ENCODE results near the gene CTAG1A. TPM values are rescaled to one million over a fixed set of nuclear protein-coding genes. Genes with fewer than 3 reads are reported as not detected.

The CTAG1A gene
- total RNA-seq, 1 experiment from 2014 or later = not detected

GRCh38 chrX:154597221-154597620 is 12.3 kb downstream of the CTAG1A start:
- no peak overlapping the region for H2BK15ac ChIP-seq (ENCODE audit: low read depth, low read length)
- no peak overlapping the region for H2BK20ac ChIP-seq (ENCODE audit: low read depth, low read length, poor library complexity, severe bottlenecking)
- Mint-ChIP-seq H3K9me3 (peaks cover 84 to 88% of the 10 kb centered on the region in 2 experiments), H3K27me3 (ENCODE audit: low read depth) (peaks cover 5% of the 10 kb centered on the region), H3K4me1 (peaks cover 14 to 22% of the 10 kb centered on the region in 2 experiments), H3K4me3 (no peak overlapping the region), H3K36me3 (ENCODE audit: insufficient read depth in 1 of 3, low read depth in 3 of 3) (peaks cover 21 to 23% (median 21%) of the 10 kb centered on the region in 3 experiments), H3K27ac (peak overlapping the region in 2 of 3 experiments; percentile 52 to 54; a peak in 1 of 7 replicates)
- H3K27ac ChIP-seq (ENCODE audit: insufficient read length, low read depth, low read length) = no peak overlapping the region
- H3K4me2 ChIP-seq (ENCODE audit: insufficient read depth, insufficient read length, low read length) = no peak overlapping the region
- peaks cover 70% of the 10 kb centered on the region for H3K9me3 ChIP-seq (ENCODE audit: control insufficient read depth, low read depth, low read length)
- no peaks in the 10 kb centered on the region for H3K27me3 ChIP-seq (ENCODE audit: insufficient read depth, low read length)
- no peak overlapping the region for H2AK5ac ChIP-seq (ENCODE audit: insufficient read length, low read length)
- no peak overlapping the region for H3K18ac ChIP-seq (ENCODE audit: insufficient read length, low read depth, low read length)
- H3K56ac ChIP-seq (ENCODE audit: insufficient read length, low read depth, low read length) = no peak overlapping the region
- no peak overlapping the region for H2BK12ac ChIP-seq (ENCODE audit: insufficient read length, low read depth, low read length)
- no peak for TF ChIP-seq CTCF (conservative IDR thresholded peaks at IDR 0.05)
- H3K9ac ChIP-seq (ENCODE audit: extremely low read depth, insufficient read length, low read length) = no peak overlapping the region
- H2AFZ ChIP-seq (ENCODE audit: low read length) = no peak overlapping the region
- H4K5ac ChIP-seq (ENCODE audit: insufficient read length, low read depth, low read length) = no peak overlapping the region
- H2BK5ac ChIP-seq (ENCODE audit: insufficient read length, low read length) = no peak overlapping the region
- no CpG with 5 or more reads among the region's 12 CpGs for WGBS (ENCODE audit: extremely low coverage, insufficient read length, low lambda C conversion rate)
- no peak overlapping the region for H4K8ac ChIP-seq (replicated peaks; ENCODE audit: insufficient read length, low read depth, low read length)
- no peak overlapping the region for H3K14ac ChIP-seq (ENCODE audit: insufficient read depth, low read length)
- H3T11ph ChIP-seq (ENCODE audit: low read length) = no peak overlapping the region
- no peak overlapping the region for H3K4ac ChIP-seq (ENCODE audit: low read depth, low read length)
- H2BK120ac ChIP-seq (ENCODE audit: low read depth, low read length, poor library complexity, severe bottlenecking) = no peak overlapping the region
- H3K4me1 ChIP-seq (ENCODE audit: insufficient read depth, low read length) = no peaks in the 10 kb centered on the region
- H3K23ac ChIP-seq (ENCODE audit: insufficient read length, low read depth, low read length) = no peak overlapping the region
- no peaks in the 10 kb centered on the region for H4K20me1 ChIP-seq (ENCODE audit: control insufficient read depth, insufficient read depth, insufficient read length)
- no peak for DNase-seq
- no peak overlapping the region for H4K91ac ChIP-seq (ENCODE audit: insufficient read length, low read depth, low read length)
- no peaks in the 10 kb centered on the region for H3K23me2 ChIP-seq (ENCODE audit: insufficient read length, low read depth, low read length, poor library complexity, severe bottlenecking)
- H3K79me2 ChIP-seq (ENCODE audit: insufficient read depth, low read length) = no peaks in the 10 kb centered on the region
- no peaks in the 10 kb centered on the region for H3K79me1 ChIP-seq (ENCODE audit: insufficient read depth, low read depth, low read length, poor library complexity, severe bottlenecking)
